Measurements from ENCODE around the gene FAM24A. TPM values are rescaled to one million over a fixed set of nuclear protein-coding genes. Genes with fewer than 3 reads are reported as not detected.

FAM24A gene
- total RNA-seq, 1 experiment from 2014 or later: not detected

DNA sequence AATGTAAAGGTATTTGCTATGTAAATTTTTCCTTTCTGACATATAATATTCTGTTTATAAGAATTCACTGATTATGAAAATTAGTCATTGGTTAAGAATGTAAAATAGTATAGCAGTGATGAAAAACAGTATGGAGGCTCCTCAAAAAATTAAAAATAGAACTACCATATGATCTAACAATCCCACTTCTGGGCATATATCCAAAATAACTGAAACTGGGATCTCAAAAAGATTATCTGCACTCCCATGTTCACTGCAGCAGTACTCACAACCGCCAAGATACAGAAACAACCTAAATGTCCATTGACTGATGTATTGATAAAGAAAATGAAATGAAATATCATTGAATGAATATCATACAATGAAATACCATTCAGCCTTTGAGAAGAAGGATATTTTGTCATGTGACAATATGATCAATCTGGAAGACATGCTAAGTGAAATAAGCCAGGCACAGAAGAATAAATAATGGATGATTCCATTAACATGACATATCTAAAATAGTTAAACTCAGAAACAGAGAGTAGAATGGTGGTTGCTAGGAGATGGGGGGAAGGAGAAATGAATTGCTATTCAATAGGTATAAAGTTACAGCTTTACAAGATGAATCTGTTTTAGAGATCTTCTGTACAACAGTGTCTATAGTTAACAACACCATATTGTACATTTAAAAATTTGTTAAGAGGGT lies 29.6 kb downstream of the FAM24A start:
- H3K36me3 ChIP-seq (ENCODE audit: insufficient read depth, low read length): peaks cover 57% of the 10 kb centered on the region
- DNase-seq: no peak
- H3K27me3 ChIP-seq (ENCODE audit: low read length): no peaks in the 10 kb centered on the region
- H3K4me2 ChIP-seq (ENCODE audit: low read depth, low read length, poor library complexity, severe bottlenecking): no peak overlapping the region
- no peaks in the 10 kb centered on the region for H3K4me1 ChIP-seq (ENCODE audit: low read length)
- H3K9me3 ChIP-seq (ENCODE audit: low read length): no peaks in the 10 kb centered on the region
- no peaks in the 10 kb centered on the region for H3K9me2 ChIP-seq (replicated peaks; ENCODE audit: insufficient read depth, low read length)
- H3K79me2 ChIP-seq (ENCODE audit: low read length): peaks cover 17% of the 10 kb centered on the region
- no peaks in the 10 kb centered on the region for H4K20me1 ChIP-seq (ENCODE audit: insufficient read depth, low read depth, low read length)
- no peak overlapping the region for H3K9ac ChIP-seq (ENCODE audit: low read length)
- H3K4me3 ChIP-seq (ENCODE audit: low read length): no peak overlapping the region
- no peak overlapping the region for H3K27ac ChIP-seq (ENCODE audit: low read length)
- no peak overlapping the region for H2AFZ ChIP-seq (ENCODE audit: low read length)

DNA sequence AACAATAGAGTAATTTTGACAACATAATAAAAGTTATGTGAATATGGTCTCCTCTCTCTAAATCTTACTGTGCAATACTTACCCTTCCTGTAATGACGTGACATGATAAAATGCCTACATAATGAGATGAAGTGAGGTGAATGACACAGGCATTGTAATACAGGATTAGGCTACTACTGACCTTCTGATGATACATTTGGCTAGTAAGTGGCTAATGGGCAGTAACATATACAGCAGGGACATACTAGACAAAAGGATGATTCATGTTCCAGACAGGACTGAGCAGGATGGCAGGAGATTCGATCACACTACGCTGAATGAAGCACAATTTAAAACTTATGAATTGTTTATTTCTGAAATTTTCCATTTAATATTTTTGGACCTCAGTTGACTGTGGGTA lies 38.9 kb downstream of the FAM24A start:
- Histone ChIP-seq H3K9ac (ENCODE audit: low read length) (no peak overlapping the region), H4K20me1 (ENCODE audit: insufficient read depth, low read depth, low read length) (no peaks in the 10 kb centered on the region)
- DNase-seq: no peak

DNA sequence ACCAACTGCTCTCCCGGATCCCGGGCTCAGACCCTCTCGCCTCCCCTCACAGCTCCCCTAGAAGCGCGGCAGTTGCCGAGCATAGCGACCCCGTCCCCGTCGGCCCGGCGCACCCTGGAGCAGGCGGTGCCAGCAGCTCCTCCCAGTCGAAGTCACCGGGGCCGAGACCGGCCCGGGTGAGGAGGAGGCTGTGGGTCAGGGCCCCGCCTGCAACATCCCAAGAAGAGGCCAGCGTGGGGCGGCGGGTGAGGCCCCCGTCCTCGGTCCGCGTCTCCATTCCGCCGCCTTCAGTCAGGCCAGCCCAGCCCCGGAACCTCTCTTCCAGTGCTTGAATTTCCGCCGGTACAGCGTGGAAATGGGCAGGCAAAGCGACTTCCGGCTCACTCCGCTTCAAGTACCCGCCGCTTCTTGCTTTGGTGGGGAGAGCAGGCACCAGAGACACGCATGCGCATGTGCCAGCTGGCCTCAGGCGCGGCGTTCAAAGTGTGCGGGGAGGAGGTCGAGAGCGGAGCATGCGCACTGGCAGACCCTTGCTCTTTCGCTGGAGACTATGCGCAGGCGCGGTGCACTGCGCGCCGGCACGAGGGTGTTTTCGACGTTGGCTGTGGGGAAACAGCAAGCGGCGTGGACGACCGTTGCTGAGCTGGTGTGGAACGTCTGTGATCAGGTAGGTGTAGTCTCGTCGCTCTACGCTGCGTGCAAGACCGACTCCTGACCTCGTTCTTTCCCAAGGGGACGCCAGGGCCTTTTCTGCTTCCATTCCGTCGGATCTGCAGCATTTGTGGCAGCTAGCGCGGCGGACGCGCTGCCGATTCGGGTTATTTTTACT lies 43.7 kb downstream of the FAM24A start, which contains the start of gene C10orf88:
Gene C10orf88 (minus strand): TSS at position 326 of the 829 bp plus-strand sequence. CDS start 49 bp downstream, at position 277.
- peaks cover 29% of the 10 kb centered on the region for H3K4me1 ChIP-seq (ENCODE audit: low read length)
- peak; percentile 98 for DNase-seq
- peaks cover 35% of the 10 kb centered on the region for H3K79me2 ChIP-seq (ENCODE audit: low read length)
- peak within 1 kb of the TSS; percentile 77 for H3K4me2 ChIP-seq (ENCODE audit: low read depth, low read length, poor library complexity, severe bottlenecking)
- H3K9me3 ChIP-seq (ENCODE audit: low read length): no peaks in the 10 kb centered on the region
- H3K4me3 ChIP-seq (ENCODE audit: low read length): peak within 1 kb of the TSS; percentile 97
- no peaks in the 10 kb centered on the region for H3K27me3 ChIP-seq (ENCODE audit: low read length)
- H3K27ac ChIP-seq (ENCODE audit: low read length): no peak within 1 kb of the TSS
- peak within 1 kb of the TSS; percentile 93; the same call in 1 of the 2 replicates for H2AFZ ChIP-seq (ENCODE audit: low read length)
- peaks cover 10% of the 10 kb centered on the region; the same call in 1 of the 2 replicates for H3K36me3 ChIP-seq (ENCODE audit: insufficient read depth, low read length)
- H4K20me1 ChIP-seq (ENCODE audit: insufficient read depth, low read depth, low read length): no peaks in the 10 kb centered on the region
- no peaks in the 10 kb centered on the region for H3K9me2 ChIP-seq (replicated peaks; ENCODE audit: insufficient read depth, low read length)
- peak within 1 kb of the TSS; percentile 96 for H3K9ac ChIP-seq (ENCODE audit: low read length)

More for the DNA sequence above, 38.9 kb downstream of the FAM24A start:
- Histone ChIP-seq H3K4me1 (ENCODE audit: low read length) (peaks cover 19% of the 10 kb centered on the region), H2AFZ (ENCODE audit: low read length) (no peak overlapping the region), H3K9me3 (ENCODE audit: low read length) (no peaks in the 10 kb centered on the region), H3K4me2 (ENCODE audit: low read depth, low read length, poor library complexity, severe bottlenecking) (no peak overlapping the region), H3K79me2 (ENCODE audit: low read length) (peaks cover 40% of the 10 kb centered on the region), H3K36me3 (ENCODE audit: insufficient read depth, low read length) (peaks cover 45% of the 10 kb centered on the region; the same call in 1 of the 2 replicates), H3K4me3 (ENCODE audit: low read length) (no peak overlapping the region), H3K9me2 (replicated peaks; ENCODE audit: insufficient read depth, low read length) (no peaks in the 10 kb centered on the region), H3K27me3 (ENCODE audit: low read length) (no peaks in the 10 kb centered on the region), H3K27ac (ENCODE audit: low read length) (no peak overlapping the region)

DNA sequence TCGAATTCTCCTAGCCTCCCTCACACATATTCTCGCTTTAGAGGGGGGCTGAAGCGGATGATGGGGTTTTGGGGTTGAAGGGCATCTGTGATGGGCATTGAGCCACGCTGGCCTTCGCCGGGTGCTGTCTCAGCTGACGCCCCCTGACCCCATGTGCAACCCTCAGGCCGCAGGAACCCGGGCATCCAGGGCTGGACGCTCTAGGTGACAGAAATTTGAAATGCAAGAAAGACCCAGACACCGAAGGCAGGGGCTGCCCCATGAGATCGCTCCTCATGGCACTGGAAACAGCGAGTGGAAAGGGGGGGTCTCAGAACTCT lies 44.3 kb downstream of the FAM24A start:
- Histone ChIP-seq H3K36me3 (ENCODE audit: insufficient read depth, low read length) (peaks cover 8% of the 10 kb centered on the region; the same call in 1 of the 2 replicates), H3K4me2 (ENCODE audit: low read depth, low read length, poor library complexity, severe bottlenecking) (peak overlapping the region; percentile 77), H4K20me1 (ENCODE audit: insufficient read depth, low read depth, low read length) (no peaks in the 10 kb centered on the region), H2AFZ (ENCODE audit: low read length) (peak overlapping the region; percentile 52; the same call in 1 of the 2 replicates), H3K4me1 (ENCODE audit: low read length) (peaks cover 29% of the 10 kb centered on the region), H3K27ac (ENCODE audit: low read length) (no peak overlapping the region), H3K27me3 (ENCODE audit: low read length) (no peaks in the 10 kb centered on the region), H3K9me2 (replicated peaks; ENCODE audit: insufficient read depth, low read length) (no peaks in the 10 kb centered on the region), H3K79me2 (ENCODE audit: low read length) (peaks cover 34% of the 10 kb centered on the region), H3K9ac (ENCODE audit: low read length) (peak overlapping the region; percentile 96), H3K9me3 (ENCODE audit: low read length) (no peaks in the 10 kb centered on the region), H3K4me3 (ENCODE audit: low read length) (peak overlapping the region; percentile 97)
- DNase-seq: no peak

DNA sequence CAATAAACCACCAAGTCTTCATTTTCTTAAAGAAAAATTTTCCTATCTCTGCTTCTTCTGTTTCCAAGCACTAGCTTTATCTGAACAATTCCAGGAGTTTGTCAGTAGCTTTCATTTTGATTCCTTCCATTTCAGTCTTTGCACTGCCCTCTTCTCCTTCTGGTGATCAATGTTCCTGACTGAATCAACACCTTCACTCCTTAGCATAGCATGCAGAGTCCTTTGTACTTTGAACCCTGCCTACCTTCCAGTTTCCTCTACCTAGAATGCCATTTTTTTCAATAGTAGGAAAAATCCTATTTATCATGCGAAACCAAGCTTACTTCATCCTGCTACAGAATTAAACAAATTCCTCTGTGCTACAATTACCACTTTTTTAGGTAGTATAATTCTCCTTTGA lies 45.5 kb downstream of the FAM24A start:
- peaks cover 24% of the 10 kb centered on the region for H3K79me2 ChIP-seq (ENCODE audit: low read length)
- H3K36me3 ChIP-seq (ENCODE audit: insufficient read depth, low read length): no peaks in the 10 kb centered on the region
- no peak overlapping the region for H3K4me2 ChIP-seq (ENCODE audit: low read depth, low read length, poor library complexity, severe bottlenecking)
- no peaks in the 10 kb centered on the region for H4K20me1 ChIP-seq (ENCODE audit: insufficient read depth, low read depth, low read length)
- no peak overlapping the region for H3K4me3 ChIP-seq (ENCODE audit: low read length)
- no peaks in the 10 kb centered on the region for H3K27me3 ChIP-seq (ENCODE audit: low read length)
- H3K9me3 ChIP-seq (ENCODE audit: low read length): no peaks in the 10 kb centered on the region
- DNase-seq: no peak
- H3K4me1 ChIP-seq (ENCODE audit: low read length): peaks cover 27% of the 10 kb centered on the region
- no peak overlapping the region for H3K9ac ChIP-seq (ENCODE audit: low read length)
- H3K27ac ChIP-seq (ENCODE audit: low read length): no peak overlapping the region
- no peak overlapping the region for H2AFZ ChIP-seq (ENCODE audit: low read length)
- no peaks in the 10 kb centered on the region for H3K9me2 ChIP-seq (replicated peaks; ENCODE audit: insufficient read depth, low read length)

DNA sequence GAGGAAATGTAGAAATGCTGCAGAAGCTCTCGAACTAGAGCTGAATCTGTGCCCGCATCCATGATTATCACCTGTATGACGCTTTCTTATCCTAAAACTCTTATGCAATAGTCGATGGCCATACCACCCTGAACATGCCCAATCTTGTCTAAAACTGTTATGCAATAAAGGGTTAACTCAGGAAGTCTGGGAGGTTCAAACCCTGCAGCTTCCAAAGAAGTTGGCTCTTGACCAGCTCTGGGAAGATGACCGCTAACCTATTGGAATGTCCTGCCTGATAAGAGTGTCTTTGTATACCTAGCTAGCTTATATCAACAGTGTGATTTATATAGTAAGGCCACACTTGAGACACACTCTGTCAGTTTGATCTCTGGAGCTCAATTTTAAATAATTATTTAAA lies 47.1 kb downstream of the FAM24A start:
- no peaks in the 10 kb centered on the region for H3K36me3 ChIP-seq (ENCODE audit: insufficient read depth, low read length)
- H3K27me3 ChIP-seq (ENCODE audit: low read length): no peaks in the 10 kb centered on the region
- H2AFZ ChIP-seq (ENCODE audit: low read length): no peak overlapping the region
- no peak for DNase-seq
- no peak overlapping the region for H3K4me3 ChIP-seq (ENCODE audit: low read length)
- peaks cover 20% of the 10 kb centered on the region for H3K4me1 ChIP-seq (ENCODE audit: low read length)
- peaks cover 11% of the 10 kb centered on the region for H3K79me2 ChIP-seq (ENCODE audit: low read length)
- H3K9me3 ChIP-seq (ENCODE audit: low read length): no peaks in the 10 kb centered on the region
- no peak overlapping the region for H3K4me2 ChIP-seq (ENCODE audit: low read depth, low read length, poor library complexity, severe bottlenecking)
- H4K20me1 ChIP-seq (ENCODE audit: insufficient read depth, low read depth, low read length): no peaks in the 10 kb centered on the region
- H3K9ac ChIP-seq (ENCODE audit: low read length): no peak overlapping the region
- H3K27ac ChIP-seq (ENCODE audit: low read length): no peak overlapping the region
- H3K9me2 ChIP-seq (replicated peaks; ENCODE audit: insufficient read depth, low read length): no peaks in the 10 kb centered on the region

DNA sequence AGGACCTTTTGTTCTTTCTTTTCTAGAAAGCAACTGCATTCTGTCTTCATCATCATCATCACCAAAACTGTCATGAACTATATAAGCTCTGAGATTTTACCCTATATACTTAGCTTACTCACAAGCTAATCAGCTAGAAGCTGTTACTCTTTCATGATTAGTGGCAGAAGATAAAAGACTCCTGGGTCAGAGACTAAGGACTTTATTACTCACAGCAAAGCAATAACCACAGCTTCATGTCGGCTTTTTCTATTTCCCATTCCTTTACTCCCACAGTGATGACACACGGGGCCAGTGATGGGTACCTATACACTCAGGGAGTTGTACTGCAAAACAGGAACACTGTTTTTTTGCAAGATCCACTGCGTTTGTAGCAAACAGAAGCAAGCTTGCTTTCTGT lies 52.0 kb downstream of the FAM24A start:
- Histone ChIP-seq H4K20me1 (ENCODE audit: insufficient read depth, low read depth, low read length) (no peaks in the 10 kb centered on the region), H3K4me2 (ENCODE audit: low read depth, low read length, poor library complexity, severe bottlenecking) (no peak overlapping the region), H2AFZ (ENCODE audit: low read length) (no peak overlapping the region), H3K9me2 (replicated peaks; ENCODE audit: insufficient read depth, low read length) (no peaks in the 10 kb centered on the region), H3K36me3 (ENCODE audit: insufficient read depth, low read length) (no peaks in the 10 kb centered on the region), H3K4me3 (ENCODE audit: low read length) (no peak overlapping the region), H3K9ac (ENCODE audit: low read length) (no peak overlapping the region), H3K27me3 (ENCODE audit: low read length) (no peaks in the 10 kb centered on the region), H3K9me3 (ENCODE audit: low read length) (no peaks in the 10 kb centered on the region), H3K4me1 (ENCODE audit: low read length) (no peaks in the 10 kb centered on the region), H3K79me2 (ENCODE audit: low read length) (no peaks in the 10 kb centered on the region), H3K27ac (ENCODE audit: low read length) (no peak overlapping the region)
- DNase-seq: no peak

Measured in Karpas-422 (cell line).